Activated CD4-positive, alpha-beta T cell treated with anti-CD3 and anti-CD28 coated beads, Interleukin-10, Interleukin-2, amounts not matched to agents 100 ng/mL and 50 ng/mL, durations not matched to agents 16 hours and 8 hours (primary cell): Measurements from ENCODE around the gene ELP1.
"Not testable (repeated sequence)": the region's sequence is repeated elsewhere in the genome, so short reads cannot be mapped to it uniquely, and the experiment has no call there.

Experiments used
- DNase-seq: peaks from one replicate; pipeline ENCODE4 v3.0.0-alpha.2; 2020

Gene ELP1

GRCh38 chr9:108921200-108921599 lies 12.7 kb downstream of the ELP1 start:
- DNase-seq, result no peak

- not testable (repeated sequence) for DNase-seq
Measured at GRCh38 chr9:108920401-108920800, 13.5 kb downstream of the ELP1 start.

DNA sequence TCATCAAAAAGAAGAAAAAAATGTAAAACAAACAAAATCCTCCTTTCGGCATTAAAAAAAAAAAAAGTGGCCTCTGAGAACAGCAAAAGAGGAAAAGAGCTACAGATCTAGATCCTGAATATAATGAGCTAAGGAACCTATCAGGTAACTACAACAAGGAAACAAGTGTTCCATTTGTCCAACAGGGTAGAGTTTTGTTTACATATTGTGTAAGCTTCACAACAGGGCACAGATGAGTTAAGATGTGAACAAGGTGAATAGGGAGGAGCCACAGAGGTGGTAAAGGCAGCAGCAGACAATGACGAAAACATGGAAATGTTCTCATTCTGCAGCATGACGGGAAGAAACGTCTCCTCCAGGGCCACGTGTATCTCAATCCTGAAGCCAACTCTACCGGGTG lies 14.4 kb downstream of the ELP1 start:
- no peak for DNase-seq

GRCh38 chr9:108913391-108913790 lies 20.5 kb downstream of the ELP1 start:
- no peak for DNase-seq

DNA sequence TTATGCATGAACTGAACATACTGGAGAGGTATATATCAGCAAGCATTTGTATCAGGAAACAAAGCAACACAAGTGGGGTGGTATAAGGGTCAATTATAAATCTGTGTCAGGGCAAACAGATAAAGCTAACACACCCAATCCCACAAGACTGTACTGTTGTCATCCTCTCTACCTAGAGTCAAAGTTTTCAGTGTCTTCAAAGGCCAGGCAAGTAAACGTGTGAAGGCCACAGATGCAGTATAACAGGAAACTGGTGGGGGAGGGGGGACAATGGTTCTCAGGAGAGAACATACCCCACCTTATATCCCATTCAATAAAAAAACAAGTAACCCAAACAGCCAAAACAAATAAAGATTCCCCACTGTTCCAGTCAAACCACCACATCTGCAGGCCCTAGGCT lies 22.1 kb downstream of the ELP1 start:
- no peak for DNase-seq

- DNase-seq, result no peak
Measured at GRCh38 chr9:108910914-108911313, 23.0 kb downstream of the ELP1 start.

- no peak for DNase-seq
Measured at GRCh38 chr9:108910402-108910801, 23.5 kb downstream of the ELP1 start.

GRCh38 chr9:108905494-108905893 lies 28.4 kb downstream of the ELP1 start:
- no peak for DNase-seq

GRCh38 chr9:108904161-108904560 lies 29.8 kb downstream of the ELP1 start:
- DNase-seq, result no peak

DNA sequence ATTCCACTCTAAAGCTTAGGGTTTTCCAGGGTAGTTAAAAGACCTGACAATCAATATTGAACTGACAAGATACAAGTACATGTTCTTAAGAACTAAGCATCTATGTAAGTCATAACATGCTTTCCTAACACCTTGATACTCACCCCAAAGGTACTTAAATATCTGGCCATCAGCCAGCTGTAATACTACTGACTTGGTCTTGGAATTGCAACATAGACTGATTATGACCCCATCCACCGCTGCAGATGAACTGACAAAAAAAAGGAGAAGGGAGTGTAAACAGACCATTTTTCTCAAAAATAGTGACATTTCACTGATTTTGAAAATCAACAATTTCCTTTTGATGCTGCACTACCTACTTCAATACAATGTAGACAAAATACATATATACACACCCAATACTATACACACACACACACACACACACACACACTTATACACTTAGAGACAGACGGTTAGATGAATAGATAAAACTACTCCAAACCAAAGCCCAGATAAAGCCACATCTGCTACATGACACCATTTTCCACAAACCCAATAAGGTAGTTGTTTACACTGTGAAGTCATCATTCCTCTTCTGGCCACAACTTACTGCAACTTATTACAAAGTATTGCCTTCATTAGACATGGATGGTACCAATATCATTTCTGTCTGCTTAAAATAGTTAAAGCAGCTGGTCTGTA lies 30.4 kb downstream of the ELP1 start:
- DNase-seq, result no peak

GRCh38 chr9:108900176-108900575 lies 33.7 kb downstream of the ELP1 start:
- no peak for DNase-seq

- DNase-seq, result not testable (repeated sequence)
Measured at GRCh38 chr9:108899023-108899695, 34.8 kb downstream of the ELP1 start.

GRCh38 chr9:108897324-108898096 lies 36.4 kb downstream of the ELP1 start:
- no peak for DNase-seq

DNA sequence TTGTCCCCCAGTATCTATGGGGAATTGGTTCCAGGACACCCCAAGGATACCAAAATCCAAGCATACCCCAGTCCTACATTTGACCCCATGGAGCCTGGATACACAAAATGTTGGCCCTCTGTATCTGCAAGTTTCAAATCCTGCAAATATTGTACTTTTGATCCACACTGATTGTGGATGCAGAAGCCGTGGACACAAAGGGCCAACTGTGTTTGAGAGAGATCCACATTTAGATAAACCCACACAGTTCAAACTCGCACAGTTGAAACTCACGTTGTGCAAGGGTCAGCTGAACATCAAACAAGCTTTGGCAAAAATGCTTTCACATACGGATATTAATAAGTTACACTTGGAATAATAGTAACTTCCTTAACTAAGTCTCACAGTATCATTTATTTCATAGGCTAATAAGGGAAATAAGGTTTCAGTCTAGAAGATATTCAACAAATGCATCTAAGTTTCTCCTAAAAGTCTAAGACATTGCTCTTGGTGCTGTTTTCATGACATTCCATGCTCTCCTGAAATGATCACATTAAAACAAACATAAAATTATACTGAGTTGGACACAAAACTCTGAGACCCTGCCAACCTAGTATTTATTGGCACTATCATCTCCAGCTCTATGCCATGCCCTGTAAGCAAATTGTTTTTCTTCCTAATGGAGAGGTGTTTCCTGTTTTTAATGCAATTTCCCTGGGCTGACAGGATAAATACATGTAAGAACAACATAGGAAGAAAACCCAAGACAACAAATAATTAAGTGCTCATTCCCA lies 39.5 kb downstream of the ELP1 start:
- no peak for DNase-seq

DNA sequence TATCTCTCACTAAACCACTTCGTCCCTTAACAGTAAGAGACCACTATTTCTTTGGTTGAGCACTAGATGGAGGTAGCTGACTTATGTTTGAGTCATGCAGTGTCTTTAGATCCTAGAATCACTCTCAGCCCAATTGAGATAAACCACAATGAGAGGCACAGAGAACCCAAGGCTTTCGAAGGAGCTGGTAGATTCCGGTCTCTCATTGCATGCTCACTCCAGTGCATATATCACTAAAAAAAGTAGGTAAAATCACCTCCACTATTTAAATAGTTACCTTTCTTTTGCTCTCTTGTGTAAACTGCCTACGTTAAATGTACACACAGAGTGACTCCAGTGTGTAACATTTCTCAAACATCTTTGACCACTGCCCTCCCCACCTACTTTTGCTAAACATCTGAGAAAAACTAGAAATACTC lies 44.3 kb downstream of the ELP1 start:
- DNase-seq, result peak; percentile 8

GRCh38 chr9:108886594-108887271 lies 47.2 kb downstream of the ELP1 start:
- DNase-seq, result not testable (repeated sequence)

- DNase-seq, result peak; percentile 66
Measured at GRCh38 chr9:108885643-108886348, 48.1 kb downstream of the ELP1 start.

- no peak for DNase-seq
Measured at GRCh38 chr9:108884701-108885100, 49.2 kb downstream of the ELP1 start.

GRCh38 chr9:108883085-108883484 lies 50.8 kb downstream of the ELP1 start:
- DNase-seq, result no peak

DNA sequence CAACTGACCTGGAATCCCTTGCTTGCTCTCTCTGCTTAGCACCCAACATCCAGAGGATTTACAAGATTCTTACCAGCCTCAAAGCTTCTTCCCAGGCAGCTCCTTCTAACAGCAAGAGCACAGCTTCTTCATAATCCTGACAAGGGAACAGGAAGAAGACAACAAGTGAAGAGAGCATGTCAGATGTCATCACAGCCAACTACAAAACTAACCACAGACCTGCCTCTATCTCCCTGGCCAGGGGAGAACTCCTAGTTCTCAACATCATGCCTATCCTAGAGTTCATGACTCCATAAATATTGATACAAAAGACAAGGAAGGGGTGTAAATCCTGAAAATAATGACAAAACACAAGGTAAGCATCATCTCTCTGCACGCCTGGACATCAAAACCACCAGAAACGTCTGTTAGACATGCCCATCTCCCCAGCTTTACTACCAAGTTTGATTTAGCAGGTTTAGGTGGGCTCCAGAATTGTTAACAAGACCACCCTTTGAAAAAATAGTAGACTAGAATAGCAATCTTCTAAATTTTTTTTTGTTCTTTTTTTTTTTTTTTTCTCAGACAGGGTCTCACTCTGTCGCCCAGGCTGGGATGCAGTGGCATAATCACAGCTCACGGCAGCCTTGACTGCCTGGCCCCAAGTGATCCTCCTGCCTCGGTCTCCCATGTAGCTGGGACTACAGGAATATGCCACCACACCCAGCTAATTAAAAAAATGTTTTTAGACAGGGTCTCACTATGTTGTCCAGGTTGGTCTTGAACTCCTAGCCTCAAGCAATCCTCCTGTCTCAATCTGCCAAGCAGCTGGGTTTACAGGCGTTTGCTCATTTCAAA lies 51.7 kb downstream of the ELP1 start:
- no peak for DNase-seq
